Kidney tubule cell (primary cell): ENCODE measurements around the gene IDI2.
"Not testable (repeated sequence)": the region's sequence is repeated elsewhere in the genome, so short reads cannot be mapped to it uniquely, and the experiment has no call there.

ENCODE experiments used
- DNase-seq: peaks from one replicate; pipeline ENCODE4 v3.0.0-alpha.2; 2018; ENCODE audit warnings: low spot score

The IDI2 gene

GRCh38 chr10:1047937-1048336 lies 22.3 kb upstream of the IDI2 start:
- DNase-seq, result peak; percentile 24

GRCh38 chr10:1045415-1045814 lies 19.8 kb upstream of the IDI2 start:
- DNase-seq, result no peak

GRCh38 chr10:1044964-1045363 lies 19.3 kb upstream of the IDI2 start:
- DNase-seq, result no peak

- no peak for DNase-seq
These were observed 18.5 kb upstream of the IDI2 start for GRCh38 chr10:1044146-1044545.

- no peak for DNase-seq
These were observed 17.9 kb upstream of the IDI2 start for GRCh38 chr10:1043532-1043995.

- DNase-seq, result no peak
These were observed 15.9 kb upstream of the IDI2 start for GRCh38 chr10:1041514-1041913.

GRCh38 chr10:1040133-1040532 lies 14.5 kb upstream of the IDI2 start:
- DNase-seq, result no peak

- DNase-seq, result not testable (repeated sequence)
These were observed 13.1 kb upstream of the IDI2 start for GRCh38 chr10:1038769-1039168.

- no peak for DNase-seq
These were observed 11.4 kb upstream of the IDI2 start for GRCh38 chr10:1037098-1037497.

- peak; percentile 92 for DNase-seq
These were observed 10.7 kb upstream of the IDI2 start for GRCh38 chr10:1036341-1036791.

- no peak for DNase-seq
These were observed 9.5 kb upstream of the IDI2 start for GRCh38 chr10:1035201-1035600.

- DNase-seq, result no peak
These were observed 9.1 kb upstream of the IDI2 start for GRCh38 chr10:1034758-1035157.

GRCh38 chr10:1033601-1034000 lies 7.9 kb upstream of the IDI2 start:
- DNase-seq, result no peak

- no peak for DNase-seq
These were observed 4.2 kb upstream of the IDI2 start for GRCh38 chr10:1029838-1030237.

- no peak for DNase-seq
These were observed 919 bp upstream of the IDI2 start for GRCh38 chr10:1026578-1026977.

- DNase-seq, result no peak
These were observed 1.6 kb downstream of the IDI2 start for GRCh38 chr10:1024103-1024502.

GRCh38 chr10:1022413-1022812 lies 3.2 kb downstream of the IDI2 start:
- no peak for DNase-seq

- no peak for DNase-seq
These were observed 4.7 kb downstream of the IDI2 start for GRCh38 chr10:1020958-1021357.

GRCh38 chr10:1020460-1020859 lies 5.2 kb downstream of the IDI2 start:
- no peak for DNase-seq

- DNase-seq, result no peak
These were observed 6.3 kb downstream of the IDI2 start for GRCh38 chr10:1019362-1019761.

GRCh38 chr10:1015688-1016087 lies 10.0 kb downstream of the IDI2 start:
- no peak for DNase-seq

GRCh38 chr10:1011696-1012095 lies 14.0 kb downstream of the IDI2 start:
- DNase-seq, result no peak

- DNase-seq, result no peak
These were observed 15.0 kb downstream of the IDI2 start for GRCh38 chr10:1010703-1011102.

GRCh38 chr10:1009947-1010346 lies 15.7 kb downstream of the IDI2 start:
- DNase-seq, result not testable (repeated sequence)

GRCh38 chr10:1009071-1009494 lies 16.6 kb downstream of the IDI2 start:
- DNase-seq, result no peak
